ENCODE results near the gene ZNF609. TPM values are rescaled to one million over a fixed set of nuclear protein-coding genes. Genes with fewer than 3 reads are reported as not detected.

ZNF609 gene
- total RNA-seq, 4 donors from 2014 or later = 10.3 to 16.5 (median 12.4) TPM

DNA sequence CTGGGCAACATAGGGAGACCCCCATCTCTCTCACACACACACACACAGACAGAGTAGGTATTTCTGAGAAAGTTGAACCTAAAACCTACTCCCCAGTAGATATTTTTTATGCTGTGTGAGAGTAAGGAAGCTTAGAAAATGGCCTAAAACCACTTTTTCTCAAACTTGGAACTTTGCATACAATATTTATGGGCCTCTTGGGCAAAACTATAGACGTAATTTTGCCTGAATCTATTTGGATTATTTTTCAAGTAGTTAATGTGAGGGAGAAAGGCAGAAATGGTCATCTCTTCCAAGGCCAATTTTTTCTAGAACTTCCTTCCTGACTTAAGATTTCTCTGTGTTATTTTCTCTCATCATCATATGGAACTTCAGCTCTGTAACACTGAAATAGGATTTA is 81.7 kb downstream of the ZNF609 start:
- Histone ChIP-seq H3K27me3 (no peaks in the 10 kb centered on the region), H3K4me1 (no peaks in the 10 kb centered on the region), H3K36me3 (no peaks in the 10 kb centered on the region), H3K27ac (no peak overlapping the region), H3K4me3 (no peak overlapping the region), H3K9me3 (no peaks in the 10 kb centered on the region)
- ATAC-seq = no peak
- in situ Hi-C loops (cut with MboI; ENCODE audit: low sequenced_read_pairs in 4 of 4) = no loop called here
- no peak for DNase-seq
- intact Hi-C loops (cut with DNase I; ENCODE audit: low total_unique reads) = no loop called here
- TF ChIP-seq CTCF (IDR thresholded peaks at IDR 0.05 in 4 of 5, conservative IDR thresholded peaks at IDR 0.05 in 1 of 5) (no peak), POLR2A (IDR thresholded peaks at IDR 0.05) (no peak)

- Histone ChIP-seq H3K27me3 (no peaks in the 10 kb centered on the region), H3K4me3 (no peak overlapping the region), H3K27ac (no peak overlapping the region), H3K9me3 (no peaks in the 10 kb centered on the region), H3K4me1 (peaks cover 0 to 3% of the 10 kb centered on the region in 2 donors), H3K36me3 (no peaks in the 10 kb centered on the region)
- in situ Hi-C loops (cut with MboI; ENCODE audit: low sequenced_read_pairs in 4 of 4) (no loop called here), intact Hi-C loops (cut with DNase I; ENCODE audit: low total_unique reads) (no loop called here)
- ATAC-seq = no peak
- no peak for DNase-seq
- TF ChIP-seq CTCF (IDR thresholded peaks at IDR 0.05 in 4 of 5, conservative IDR thresholded peaks at IDR 0.05 in 1 of 5) = no peak
- TF ChIP-seq POLR2A (IDR thresholded peaks at IDR 0.05) = no peak
Observed at GRCh38 chr15:64544450-64544849, 84.1 kb downstream of the ZNF609 start.

DNA sequence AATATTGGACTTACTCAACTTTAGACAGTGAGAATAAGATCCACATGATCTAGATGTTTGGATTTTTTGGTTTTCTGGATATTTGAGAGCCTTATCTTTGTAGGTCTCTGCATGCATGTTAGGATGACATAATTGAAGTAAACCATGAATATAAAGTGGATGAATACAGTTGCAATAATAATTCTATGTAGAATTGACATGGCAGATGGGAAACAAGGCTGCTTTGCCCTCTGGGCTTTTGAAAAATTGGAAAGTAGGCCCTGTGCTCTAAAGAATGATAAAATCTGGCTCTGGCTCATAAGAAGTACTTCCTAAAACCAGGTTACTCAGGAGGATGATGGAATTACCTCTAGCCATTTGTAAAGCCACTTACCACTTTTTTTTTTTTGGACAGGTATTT is 86.9 kb downstream of the ZNF609 start:
- Histone ChIP-seq H3K9me3 (no peaks in the 10 kb centered on the region), H3K4me1 (peaks cover 0 to 3% of the 10 kb centered on the region in 2 donors), H3K27ac (no peak overlapping the region), H3K27me3 (no peaks in the 10 kb centered on the region), H3K4me3 (no peak overlapping the region), H3K36me3 (no peaks in the 10 kb centered on the region)
- TF ChIP-seq CTCF (IDR thresholded peaks at IDR 0.05 in 4 of 5, conservative IDR thresholded peaks at IDR 0.05 in 1 of 5) (no peak), POLR2A (IDR thresholded peaks at IDR 0.05) (no peak)
- intact Hi-C loops (cut with DNase I; ENCODE audit: low total_unique reads) = no loop called here
- ATAC-seq (no peak), DNase-seq (no peak)
- in situ Hi-C loops (cut with MboI; ENCODE audit: low sequenced_read_pairs in 4 of 4) = no loop called here

- Histone ChIP-seq H3K36me3 (no peaks in the 10 kb centered on the region), H3K4me1 (peaks cover 0 to 3% of the 10 kb centered on the region in 2 donors), H3K4me3 (no peak overlapping the region), H3K9me3 (no peaks in the 10 kb centered on the region), H3K27ac (no peak overlapping the region), H3K27me3 (no peaks in the 10 kb centered on the region)
- intact Hi-C loops (cut with DNase I; ENCODE audit: low total_unique reads) = no loop called here
- no peak for TF ChIP-seq CTCF (IDR thresholded peaks at IDR 0.05 in 4 of 5, conservative IDR thresholded peaks at IDR 0.05 in 1 of 5)
- in situ Hi-C loops (cut with MboI; ENCODE audit: low sequenced_read_pairs in 4 of 4) = no loop called here
- no peak for DNase-seq
- no peak for ATAC-seq
Observed at GRCh38 chr15:64548235-64548634, 87.9 kb downstream of the ZNF609 start.

GRCh38 chr15:64549860-64550259 is 89.5 kb downstream of the ZNF609 start:
- Histone ChIP-seq H3K9me3 (no peaks in the 10 kb centered on the region), H3K4me1 (peaks cover 0 to 3% of the 10 kb centered on the region in 2 donors), H3K27me3 (no peaks in the 10 kb centered on the region), H3K27ac (no peak overlapping the region), H3K36me3 (no peaks in the 10 kb centered on the region), H3K4me3 (no peak overlapping the region)
- intact Hi-C loops (cut with DNase I; ENCODE audit: low total_unique reads) = no loop called here
- no peak for DNase-seq
- in situ Hi-C loops (cut with MboI; ENCODE audit: low sequenced_read_pairs in 4 of 4) = no loop called here
- ATAC-seq = no peak
- TF ChIP-seq CTCF (IDR thresholded peaks at IDR 0.05 in 4 of 5, conservative IDR thresholded peaks at IDR 0.05 in 1 of 5) (no peak), POLR2A (IDR thresholded peaks at IDR 0.05) (no peak)

Data from gastrocnemius medialis (tissue), 4 donors.